GM20000 (cell line): Measurements from ENCODE around the gene ZNF396.
A peak's percentile ranks its signal among the peaks of the same experiment; 100 is the strongest.

Experiments used
- DNase-seq: peaks from one replicate; pipeline ENCODE4 v3.0.0; 2012; ENCODE audit warnings: low spot score
- TF ChIP-seq, protein P1 (sequence below): IDR thresholded peaks from 2 replicates; pipeline ENCODE4 v1.5.1; 2012; ENCODE audit warnings: mild to moderate bottlenecking, control low read depth; ENCODE audit errors: extremely low read depth, missing control alignments

ZNF396 gene

DNA sequence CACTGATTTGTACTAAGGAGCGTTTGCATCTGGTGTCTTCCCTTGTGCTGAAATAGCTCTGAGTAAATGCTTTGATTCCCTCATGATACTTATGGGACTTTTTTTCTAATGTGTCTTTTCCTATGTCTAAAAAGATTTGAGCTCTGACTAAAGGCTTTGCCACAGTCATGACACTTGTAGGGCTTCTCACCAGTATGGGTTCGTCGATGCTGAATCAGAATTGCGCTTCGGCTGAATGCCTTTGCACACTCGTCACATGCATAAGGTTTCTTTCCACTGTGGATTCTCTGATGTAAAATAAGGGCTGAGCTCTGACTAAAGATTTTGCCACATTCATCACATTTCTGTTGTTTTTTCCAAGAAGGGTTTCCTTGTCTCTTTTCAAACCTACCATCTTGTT, 8.0 kb downstream of the ZNF396 start:
- DNase-seq = no peak
- TF ChIP-seq, protein P1, sequence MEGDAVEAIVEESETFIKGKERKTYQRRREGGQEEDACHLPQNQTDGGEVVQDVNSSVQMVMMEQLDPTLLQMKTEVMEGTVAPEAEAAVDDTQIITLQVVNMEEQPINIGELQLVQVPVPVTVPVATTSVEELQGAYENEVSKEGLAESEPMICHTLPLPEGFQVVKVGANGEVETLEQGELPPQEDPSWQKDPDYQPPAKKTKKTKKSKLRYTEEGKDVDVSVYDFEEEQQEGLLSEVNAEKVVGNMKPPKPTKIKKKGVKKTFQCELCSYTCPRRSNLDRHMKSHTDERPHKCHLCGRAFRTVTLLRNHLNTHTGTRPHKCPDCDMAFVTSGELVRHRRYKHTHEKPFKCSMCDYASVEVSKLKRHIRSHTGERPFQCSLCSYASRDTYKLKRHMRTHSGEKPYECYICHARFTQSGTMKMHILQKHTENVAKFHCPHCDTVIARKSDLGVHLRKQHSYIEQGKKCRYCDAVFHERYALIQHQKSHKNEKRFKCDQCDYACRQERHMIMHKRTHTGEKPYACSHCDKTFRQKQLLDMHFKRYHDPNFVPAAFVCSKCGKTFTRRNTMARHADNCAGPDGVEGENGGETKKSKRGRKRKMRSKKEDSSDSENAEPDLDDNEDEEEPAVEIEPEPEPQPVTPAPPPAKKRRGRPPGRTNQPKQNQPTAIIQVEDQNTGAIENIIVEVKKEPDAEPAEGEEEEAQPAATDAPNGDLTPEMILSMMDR = no peak

DNA sequence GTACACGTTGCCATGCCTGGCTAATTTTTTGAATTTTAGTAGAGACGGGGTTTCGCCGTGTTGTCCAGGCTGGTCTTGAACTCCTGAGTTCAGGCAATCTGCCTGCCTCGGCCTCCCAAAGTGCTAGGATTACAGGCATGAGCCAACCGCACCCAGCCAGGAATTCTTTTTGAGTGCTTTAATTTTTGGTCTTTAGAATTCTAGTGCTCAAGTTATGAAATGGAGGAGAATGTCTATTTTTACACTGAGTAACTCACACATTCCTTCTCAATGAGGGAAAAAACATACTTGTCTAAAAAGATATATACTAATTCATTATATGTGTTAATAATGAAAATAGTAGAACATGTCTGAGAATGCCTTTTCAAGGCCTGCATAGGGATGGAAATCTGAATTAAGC, 8.5 kb downstream of the ZNF396 start:
- DNase-seq = no peak
- TF ChIP-seq, protein P1 = no peak

DNA sequence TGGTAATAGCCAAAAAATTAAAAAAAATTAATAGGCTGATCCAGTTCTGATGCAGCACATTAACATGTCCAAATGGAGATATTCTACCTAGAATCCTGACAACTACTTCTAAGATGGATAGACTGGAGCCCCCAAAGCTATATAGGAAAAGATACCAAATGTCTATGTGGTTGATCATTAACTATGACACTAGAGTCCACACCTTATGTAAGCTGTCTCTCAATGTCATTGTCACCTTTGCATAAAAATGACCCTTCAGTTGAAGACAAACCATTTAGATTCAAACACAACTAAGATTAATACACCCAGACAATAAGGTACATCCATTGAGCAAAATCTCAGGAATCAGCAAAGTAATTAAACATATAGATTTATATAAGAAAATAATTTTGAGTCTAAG, 14.6 kb downstream of the ZNF396 start:
- DNase-seq = no peak
- TF ChIP-seq, protein P1 = no peak

DNA sequence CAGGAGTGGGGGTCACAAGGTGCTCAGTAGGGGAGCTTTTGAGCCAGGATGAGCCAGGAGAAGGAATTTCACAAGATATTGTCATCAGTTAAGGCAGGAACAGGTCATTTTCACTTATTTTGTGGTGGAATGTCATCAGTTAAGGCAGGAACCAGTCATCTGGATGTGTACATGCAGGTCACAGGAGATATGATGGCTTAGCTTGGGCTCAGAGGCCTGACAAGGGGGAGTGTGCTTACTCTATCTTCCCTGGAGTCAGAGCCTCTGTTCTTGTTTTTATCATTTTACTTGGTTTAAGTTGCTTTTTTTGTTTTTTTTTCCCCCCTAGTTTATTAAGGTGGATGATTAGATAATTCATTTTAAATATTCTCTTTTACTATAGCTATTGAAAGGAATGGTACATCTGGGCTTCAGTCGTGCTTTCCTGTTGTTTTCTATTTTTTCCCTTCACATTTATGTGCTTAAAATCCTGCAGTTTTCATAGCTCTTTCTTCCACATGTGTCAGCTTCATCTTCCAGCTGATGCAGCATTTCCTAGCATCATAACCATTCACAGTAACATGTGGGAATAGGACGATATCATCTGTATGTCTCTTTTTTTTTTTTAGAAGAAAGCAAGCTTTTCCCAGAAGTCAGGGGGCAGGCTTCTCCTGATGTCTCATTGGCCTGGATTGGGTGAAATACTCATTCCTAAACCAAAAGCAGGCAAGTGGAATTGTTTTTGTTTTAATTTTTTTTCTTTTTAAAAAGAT, 15.4 kb downstream of the ZNF396 start:
- no peak for DNase-seq
- TF ChIP-seq, protein P1 = no peak

DNA sequence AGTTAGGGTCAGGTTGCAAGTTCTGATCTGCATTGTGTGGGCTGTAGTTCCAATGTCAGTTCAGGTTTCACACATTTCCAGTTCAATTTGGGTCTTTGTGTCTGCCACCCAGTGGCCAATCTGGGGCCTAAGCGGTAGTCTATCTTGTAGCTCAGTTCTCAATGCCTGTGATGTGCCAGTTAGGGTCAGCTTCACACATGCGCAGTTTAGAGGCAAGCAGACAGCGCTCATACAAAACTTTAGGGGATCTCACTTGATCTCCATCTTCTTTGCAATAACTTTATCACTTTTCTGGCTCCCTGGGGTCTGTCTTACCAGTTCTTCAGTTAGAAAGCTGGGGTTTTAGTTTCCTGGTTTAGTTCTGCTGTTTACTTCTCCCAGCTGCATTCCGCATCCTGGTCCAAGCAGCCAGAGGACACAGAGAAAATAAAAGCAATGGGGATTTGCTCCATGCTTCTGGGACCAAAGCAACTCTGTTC, 22.0 kb downstream of the ZNF396 start:
- peak; percentile 62 for DNase-seq

DNA sequence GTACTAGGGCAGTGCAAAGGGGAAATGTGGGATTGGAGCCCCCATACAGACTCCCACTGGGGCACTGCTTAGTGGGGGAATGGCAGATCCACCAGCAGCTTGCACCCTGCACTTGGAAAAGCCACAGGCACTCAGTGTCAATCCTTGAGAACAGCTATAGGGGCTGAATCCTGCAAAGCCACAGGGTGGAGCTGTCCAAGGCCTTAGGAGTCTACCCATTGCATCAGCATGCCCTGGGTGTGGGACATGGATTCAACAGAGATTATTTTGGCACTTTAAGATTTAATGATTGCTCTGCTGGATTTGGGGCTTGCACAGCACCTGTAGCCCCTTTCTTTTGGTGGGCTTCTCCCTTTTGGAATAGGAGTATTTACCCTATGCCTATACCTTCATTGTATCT, 24.4 kb downstream of the ZNF396 start:
- no peak for DNase-seq
- TF ChIP-seq, protein P1 = no peak

More for the DNA sequence above, 22.0 kb downstream of the ZNF396 start:
- TF ChIP-seq, protein P1 = peak; percentile 46

DNA sequence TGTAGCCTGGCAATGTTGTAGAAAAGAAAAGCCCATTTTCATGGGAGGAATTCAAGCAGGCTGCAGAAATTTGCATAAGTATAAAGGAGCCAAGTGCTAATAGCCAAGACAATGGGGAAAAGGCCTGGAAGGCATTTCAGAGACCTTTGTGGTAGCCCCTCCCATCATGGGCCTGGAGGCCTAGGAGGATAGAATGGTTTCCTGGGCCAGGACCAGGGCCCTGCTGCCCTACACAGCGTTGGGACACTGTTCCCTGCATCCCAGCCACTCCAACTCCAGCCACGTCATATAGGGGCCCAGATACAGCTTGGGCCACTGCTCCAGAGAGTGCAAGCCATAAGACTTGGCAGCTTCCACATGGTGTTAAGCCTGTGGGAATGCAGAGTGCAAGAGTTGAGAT, 24.9 kb downstream of the ZNF396 start:
- DNase-seq = no peak
- TF ChIP-seq, protein P1 = no peak
